OCI-LY3 (cell line): Measurements from ENCODE around the gene KCNH6.

Experiments used
- H2AFZ ChIP-seq: fragments of 200-600, 300-600 bp; shearing (Covaris generic); 2 replicates; pipeline ENCODE4 v1.6.0; 2014; ENCODE audit warnings: antibody characterized with exemption, low read depth, low read length
- H3K27ac ChIP-seq: fragments of 200-600, 300-600 bp; sonication (generic); 2 replicates; pipeline ENCODE4 v1.5.1; 2014; ENCODE audit warnings: mild to moderate bottlenecking, low read length, moderate library complexity, mixed read lengths
- H3K27me3 ChIP-seq: fragments of 200-600, 300-600 bp; sonication (generic); 2 replicates; pipeline ENCODE4 v1.6.1; 2014; ENCODE audit warnings: low read depth, low read length, mixed read lengths
- H3K36me3 ChIP-seq: fragments of 200-600, 300-600 bp; sonication (generic); replicated peaks from 2 replicates; pipeline ENCODE3; 2014; ENCODE audit warnings: low read depth, low read length, mixed read lengths
- H3K4me1 ChIP-seq: fragments of 300-600, 200-600 bp; sonication (generic); 2 replicates; pipeline ENCODE4 v1.6.1; 2014; ENCODE audit warnings: low read length, mixed read lengths
- H3K4me2 ChIP-seq: fragments of 200-600, 300-600 bp; sonication (generic); 2 replicates; pipeline ENCODE4 v1.6.1; 2014; ENCODE audit warnings: low read length, mixed read lengths
- H3K4me3 ChIP-seq: fragments of 300-600, 200-600 bp; sonication (generic); 2 replicates; pipeline ENCODE4 v1.5.1; 2014; ENCODE audit warnings: antibody characterized with exemption, mild to moderate bottlenecking, low read length, moderate library complexity
- H3K79me2 ChIP-seq: fragments of 300-600, 200-600 bp; shearing (Covaris generic); 2 replicates; pipeline ENCODE4 v1.6.1; 2014; ENCODE audit warnings: mild to moderate bottlenecking, low read length, mixed read lengths
- H3K9ac ChIP-seq: fragments of 300-600, 200-600 bp; shearing (Covaris generic); 2 replicates; pipeline ENCODE4 v1.6.0; 2014; ENCODE audit warnings: mild to moderate bottlenecking, low read length, moderate library complexity
- H3K9me3 ChIP-seq: fragments of 200-600, 300-600 bp; shearing (Covaris generic); 2 replicates; pipeline ENCODE4 v1.6.1; 2014; ENCODE audit warnings: low read length, mixed read lengths; ENCODE audit not compliant: insufficient read depth
- H4K20me1 ChIP-seq: fragments of 200-600, 300-600 bp; sonication (generic); 2 replicates; pipeline ENCODE4 v1.6.1; 2016; ENCODE audit warnings: low read length, mixed read lengths; ENCODE audit not compliant: insufficient read depth
- EZH2phosphoT487 ChIP-seq: fragments of 200-600 bp; shearing (Covaris generic); IDR thresholded peaks from 2 replicates; pipeline ENCODE4 v1.6.1; 2018; ENCODE audit warnings: antibody characterized with exemption, mixed run types, low read depth
- TF ChIP-seq, protein P1 (sequence below): fragments of 200-600, 300-600 bp; sonication (generic); IDR thresholded peaks from 2 replicates; pipeline ENCODE4 v1.5.1; 2014; ENCODE audit warnings: antibody characterized with exemption, low read length, low read depth

KCNH6 gene

GRCh38 chr17:63592797-63593196, 69.6 kb downstream of the KCNH6 start:
- Histone ChIP-seq H3K4me2 (no peak overlapping the region), H3K79me2 (no peaks in the 10 kb centered on the region), H3K27ac (no peak overlapping the region), H3K9ac (no peak overlapping the region), H3K4me3 (no peak overlapping the region), H3K27me3 (no peaks in the 10 kb centered on the region), H4K20me1 (no peaks in the 10 kb centered on the region), H3K4me1 (no peaks in the 10 kb centered on the region), H3K9me3 (no peaks in the 10 kb centered on the region), H2AFZ (no peak overlapping the region), H3K36me3 (peaks cover 49% of the 10 kb centered on the region)
- TF ChIP-seq EZH2phosphoT487, result no peak

DNA sequence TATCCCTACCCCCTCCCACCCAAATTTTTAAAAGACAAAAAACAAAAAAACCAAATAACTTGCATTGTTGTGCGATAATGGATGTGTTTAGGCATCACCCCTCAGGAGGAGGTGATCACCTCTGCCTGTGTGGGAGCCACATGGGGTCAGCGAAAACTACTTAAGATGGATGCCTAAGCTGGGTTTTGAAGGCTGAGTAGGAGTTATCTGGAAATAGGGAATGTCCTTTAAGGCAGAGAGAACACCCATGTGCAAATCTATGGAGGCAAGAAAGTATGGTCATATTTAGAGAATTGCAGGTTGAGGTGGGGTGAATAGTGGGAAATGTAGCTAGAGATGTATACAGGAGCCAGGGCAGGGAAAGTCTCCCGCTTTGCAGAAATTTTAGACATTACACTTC, 72.0 kb downstream of the KCNH6 start:
- Histone ChIP-seq H3K27ac (no peak overlapping the region), H3K4me2 (no peak overlapping the region), H3K36me3 (peaks cover 32% of the 10 kb centered on the region), H3K9me3 (no peaks in the 10 kb centered on the region), H4K20me1 (no peaks in the 10 kb centered on the region), H2AFZ (no peak overlapping the region), H3K27me3 (no peaks in the 10 kb centered on the region), H3K9ac (no peak overlapping the region), H3K4me1 (peaks cover 2% of the 10 kb centered on the region; the same call in 1 of the 2 replicates), H3K79me2 (no peaks in the 10 kb centered on the region), H3K4me3 (no peak overlapping the region)
- TF ChIP-seq, protein P1, sequence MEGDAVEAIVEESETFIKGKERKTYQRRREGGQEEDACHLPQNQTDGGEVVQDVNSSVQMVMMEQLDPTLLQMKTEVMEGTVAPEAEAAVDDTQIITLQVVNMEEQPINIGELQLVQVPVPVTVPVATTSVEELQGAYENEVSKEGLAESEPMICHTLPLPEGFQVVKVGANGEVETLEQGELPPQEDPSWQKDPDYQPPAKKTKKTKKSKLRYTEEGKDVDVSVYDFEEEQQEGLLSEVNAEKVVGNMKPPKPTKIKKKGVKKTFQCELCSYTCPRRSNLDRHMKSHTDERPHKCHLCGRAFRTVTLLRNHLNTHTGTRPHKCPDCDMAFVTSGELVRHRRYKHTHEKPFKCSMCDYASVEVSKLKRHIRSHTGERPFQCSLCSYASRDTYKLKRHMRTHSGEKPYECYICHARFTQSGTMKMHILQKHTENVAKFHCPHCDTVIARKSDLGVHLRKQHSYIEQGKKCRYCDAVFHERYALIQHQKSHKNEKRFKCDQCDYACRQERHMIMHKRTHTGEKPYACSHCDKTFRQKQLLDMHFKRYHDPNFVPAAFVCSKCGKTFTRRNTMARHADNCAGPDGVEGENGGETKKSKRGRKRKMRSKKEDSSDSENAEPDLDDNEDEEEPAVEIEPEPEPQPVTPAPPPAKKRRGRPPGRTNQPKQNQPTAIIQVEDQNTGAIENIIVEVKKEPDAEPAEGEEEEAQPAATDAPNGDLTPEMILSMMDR, result no peak
- no peak for TF ChIP-seq EZH2phosphoT487
